ENCODE data around the gene CLCN7. TPM values are rescaled to one million over a fixed set of nuclear protein-coding genes. Genes with fewer than 3 reads are reported as not detected.

CLCN7 gene
- total RNA-seq, 1 experiment from 2014 or later: 48.2 TPM

DNA sequence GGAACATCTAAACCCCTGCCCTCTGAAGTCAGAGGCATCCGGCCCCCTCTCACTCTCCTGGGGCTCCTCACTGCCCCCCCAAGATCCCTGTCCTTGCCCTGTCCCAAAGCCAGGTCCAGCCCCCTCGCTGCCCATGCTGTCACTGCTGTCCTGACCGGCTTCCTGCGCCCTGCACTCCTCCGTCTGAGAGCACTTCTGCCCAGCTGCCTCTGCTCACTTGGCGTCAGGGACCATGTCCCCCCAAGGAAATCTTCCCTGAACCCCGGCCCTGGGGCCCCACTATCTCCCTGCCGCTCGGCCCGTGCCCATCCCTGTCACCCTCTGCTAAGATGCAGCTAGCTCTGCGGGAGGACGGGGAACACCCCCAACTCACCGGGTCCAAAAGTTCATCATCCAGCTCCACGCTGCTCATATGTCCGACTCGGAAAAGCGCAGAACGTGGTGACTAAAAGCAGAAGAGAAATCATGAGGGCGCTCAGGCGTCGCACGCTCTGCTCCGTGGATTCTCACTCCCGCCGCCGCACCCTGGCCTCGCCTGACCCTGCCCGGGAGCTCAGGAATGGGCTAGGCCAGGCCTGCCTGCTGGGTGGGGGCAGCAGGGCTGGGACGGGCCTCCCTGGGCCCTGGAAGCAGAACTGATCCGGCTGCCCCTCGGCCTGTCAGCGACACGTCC, 9.8 kb downstream of the CLCN7 start:
- H3K9ac ChIP-seq (ENCODE audit: low read length): no peak overlapping the region
- no TSS peak for BruUV-seq (replicated peaks)
- TF ChIP-seq, protein P1, sequence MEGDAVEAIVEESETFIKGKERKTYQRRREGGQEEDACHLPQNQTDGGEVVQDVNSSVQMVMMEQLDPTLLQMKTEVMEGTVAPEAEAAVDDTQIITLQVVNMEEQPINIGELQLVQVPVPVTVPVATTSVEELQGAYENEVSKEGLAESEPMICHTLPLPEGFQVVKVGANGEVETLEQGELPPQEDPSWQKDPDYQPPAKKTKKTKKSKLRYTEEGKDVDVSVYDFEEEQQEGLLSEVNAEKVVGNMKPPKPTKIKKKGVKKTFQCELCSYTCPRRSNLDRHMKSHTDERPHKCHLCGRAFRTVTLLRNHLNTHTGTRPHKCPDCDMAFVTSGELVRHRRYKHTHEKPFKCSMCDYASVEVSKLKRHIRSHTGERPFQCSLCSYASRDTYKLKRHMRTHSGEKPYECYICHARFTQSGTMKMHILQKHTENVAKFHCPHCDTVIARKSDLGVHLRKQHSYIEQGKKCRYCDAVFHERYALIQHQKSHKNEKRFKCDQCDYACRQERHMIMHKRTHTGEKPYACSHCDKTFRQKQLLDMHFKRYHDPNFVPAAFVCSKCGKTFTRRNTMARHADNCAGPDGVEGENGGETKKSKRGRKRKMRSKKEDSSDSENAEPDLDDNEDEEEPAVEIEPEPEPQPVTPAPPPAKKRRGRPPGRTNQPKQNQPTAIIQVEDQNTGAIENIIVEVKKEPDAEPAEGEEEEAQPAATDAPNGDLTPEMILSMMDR (conservative IDR thresholded peaks at IDR 0.05; ENCODE audit: low read depth, low read length): no peak
- TF ChIP-seq EZH2phosphoT487 (IDR thresholded peaks at IDR 0.05; ENCODE audit: borderline replicate concordance, low read length): no peak
- no peak for TF ChIP-seq EZH2 (IDR thresholded peaks at IDR 0.05; ENCODE audit: low read length, unreplicated experiment)
- POLR2A ChIA-PET (ENCODE audit: unreplicated experiment): no interaction called here
- no peaks in the 10 kb centered on the region for H3K9me2 ChIP-seq (replicated peaks; ENCODE audit: low read length)
- H3K36me3 ChIP-seq (ENCODE audit: low read depth, low read length): no peaks in the 10 kb centered on the region
- no peak overlapping the region for H3K4me2 ChIP-seq (ENCODE audit: low read length)
- H3K4me1 ChIP-seq (ENCODE audit: insufficient read depth, low read length): no peaks in the 10 kb centered on the region; the same call in 1 of the 2 replicates
- CTCF ChIA-PET: no interaction called here
- ATAC-seq (no peak), DNase-seq (no peak)
- H3K27ac ChIP-seq (ENCODE audit: low read length): no peak overlapping the region
- no peaks in the 10 kb centered on the region for H3F3A ChIP-seq (ENCODE audit: low read length, unreplicated experiment)
- H3K9me3 ChIP-seq (ENCODE audit: low read length): no peaks in the 10 kb centered on the region
- no peaks in the 10 kb centered on the region for H3K27me3 ChIP-seq (ENCODE audit: low read length)
- peaks cover 16% of the 10 kb centered on the region; the same call in 1 of the 2 replicates for H3K79me2 ChIP-seq (ENCODE audit: low read length)
- H3K4me3 ChIP-seq (ENCODE audit: low read length): no peak overlapping the region
- H2AFZ ChIP-seq (ENCODE audit: low read length): no peak overlapping the region
- intact Hi-C loops (cut with micrococcal nuclease): no loop called here
- no peaks in the 10 kb centered on the region for H4K20me1 ChIP-seq (ENCODE audit: low read length)

DNA sequence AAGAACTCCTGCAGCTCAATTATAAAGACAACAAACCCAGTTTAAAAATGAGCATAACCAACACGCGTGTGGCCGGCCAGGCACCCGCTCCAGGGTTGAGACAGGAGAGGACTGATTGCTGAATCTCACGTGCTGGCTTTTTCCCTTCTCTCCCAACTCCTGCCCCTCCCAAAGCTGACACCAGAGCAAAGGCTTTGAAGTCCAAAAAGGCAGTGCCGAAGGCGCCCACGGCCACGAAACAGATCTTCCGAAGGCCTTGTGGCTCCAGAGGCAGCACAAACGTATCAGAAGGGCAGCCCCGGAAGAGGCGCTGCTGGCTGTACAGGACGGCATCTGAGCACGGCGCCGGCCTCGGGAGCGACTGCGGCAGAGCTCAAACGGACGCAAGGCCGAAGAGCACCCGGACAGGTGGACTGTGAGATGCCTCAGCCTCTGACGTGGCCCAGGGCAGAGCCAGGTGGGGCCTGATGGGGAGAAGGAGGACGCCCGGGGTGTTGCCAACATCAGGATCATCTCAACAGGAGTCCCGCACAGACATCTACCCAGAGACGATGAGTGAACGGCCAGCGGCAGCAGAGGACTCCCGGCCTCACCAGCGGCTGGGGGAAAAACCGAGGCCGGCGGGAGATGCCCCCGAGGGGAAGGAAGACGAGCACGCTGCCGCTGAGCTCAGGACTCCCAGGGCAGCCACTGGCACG, 10.5 kb downstream of the CLCN7 start:
- Histone ChIP-seq H3F3A (ENCODE audit: low read length, unreplicated experiment) (no peaks in the 10 kb centered on the region), H3K4me1 (ENCODE audit: insufficient read depth, low read length) (no peaks in the 10 kb centered on the region; the same call in 1 of the 2 replicates), H3K27ac (ENCODE audit: low read length) (no peak overlapping the region), H2AFZ (ENCODE audit: low read length) (no peak overlapping the region), H3K4me2 (ENCODE audit: low read length) (no peak overlapping the region), H3K9ac (ENCODE audit: low read length) (no peak overlapping the region), H4K20me1 (ENCODE audit: low read length) (no peaks in the 10 kb centered on the region), H3K4me3 (ENCODE audit: low read length) (no peak overlapping the region), H3K79me2 (ENCODE audit: low read length) (0 out of 2 replicates have a peak, but pooled peaks cover 11% of the 10 kb centered on the region), H3K9me3 (ENCODE audit: low read length) (no peaks in the 10 kb centered on the region), H3K36me3 (ENCODE audit: low read depth, low read length) (no peaks in the 10 kb centered on the region), H3K9me2 (replicated peaks; ENCODE audit: low read length) (no peaks in the 10 kb centered on the region), H3K27me3 (ENCODE audit: low read length) (no peaks in the 10 kb centered on the region)
- BruUV-seq (replicated peaks): no TSS peak
- ChIA-PET POLR2A (ENCODE audit: unreplicated experiment) (no interaction called here), CTCF (no interaction called here)
- intact Hi-C loops (cut with micrococcal nuclease): no loop called here
- DNase-seq: no peak
- ATAC-seq: no peak
- TF ChIP-seq EZH2 (IDR thresholded peaks at IDR 0.05; ENCODE audit: low read length, unreplicated experiment) (no peak), EZH2phosphoT487 (IDR thresholded peaks at IDR 0.05; ENCODE audit: borderline replicate concordance, low read length) (no peak)
- TF ChIP-seq, protein P1 (conservative IDR thresholded peaks at IDR 0.05; ENCODE audit: low read depth, low read length): no peak

DNA sequence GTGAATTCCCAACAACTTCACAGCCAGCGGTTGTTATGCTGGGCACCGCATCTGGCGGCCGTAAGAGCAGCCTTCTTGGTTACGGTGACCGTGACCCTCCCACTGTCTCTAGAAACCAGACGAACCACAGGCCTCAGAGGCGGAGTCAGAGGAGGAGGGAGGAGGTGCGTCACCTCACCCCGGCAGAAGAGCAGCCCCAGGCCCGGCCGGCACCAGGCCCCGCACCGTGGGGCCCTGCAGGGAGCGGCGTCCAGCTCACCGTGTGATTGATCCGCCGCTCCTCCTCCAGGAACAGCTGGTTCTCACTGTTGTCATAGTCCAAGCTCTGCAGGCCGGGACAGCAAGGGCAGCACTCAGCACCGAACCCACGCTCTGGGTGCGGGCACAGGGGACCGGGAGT, 13.7 kb downstream of the CLCN7 start:
- TF ChIP-seq EZH2phosphoT487 (IDR thresholded peaks at IDR 0.05; ENCODE audit: borderline replicate concordance, low read length) (no peak), EZH2 (IDR thresholded peaks at IDR 0.05; ENCODE audit: low read length, unreplicated experiment) (no peak)
- TF ChIP-seq, protein P1 (conservative IDR thresholded peaks at IDR 0.05; ENCODE audit: low read depth, low read length): no peak
- Histone ChIP-seq H3F3A (ENCODE audit: low read length, unreplicated experiment) (no peaks in the 10 kb centered on the region), H3K4me3 (ENCODE audit: low read length) (no peak overlapping the region), H3K9me2 (replicated peaks; ENCODE audit: low read length) (no peaks in the 10 kb centered on the region), H3K27me3 (ENCODE audit: low read length) (no peaks in the 10 kb centered on the region), H3K79me2 (ENCODE audit: low read length) (no peaks in the 10 kb centered on the region), H3K9me3 (ENCODE audit: low read length) (no peaks in the 10 kb centered on the region), H3K4me2 (ENCODE audit: low read length) (no peak overlapping the region), H3K9ac (ENCODE audit: low read length) (no peak overlapping the region), H2AFZ (ENCODE audit: low read length) (no peak overlapping the region), H3K27ac (ENCODE audit: low read length) (no peak overlapping the region), H3K4me1 (ENCODE audit: insufficient read depth, low read length) (no peaks in the 10 kb centered on the region), H4K20me1 (ENCODE audit: low read length) (no peaks in the 10 kb centered on the region), H3K36me3 (ENCODE audit: low read depth, low read length) (no peaks in the 10 kb centered on the region)
- ATAC-seq (no peak), DNase-seq (no peak)
- intact Hi-C loops (cut with micrococcal nuclease): no loop called here
- no TSS peak for BruUV-seq (replicated peaks)
- ChIA-PET CTCF (no interaction called here), POLR2A (ENCODE audit: unreplicated experiment) (no interaction called here)

All from PC-3 (cell line).